Tibial nerve (tissue), 4 donors: ENCODE measurements around the gene SOX30. TPM values are rescaled to one million over a fixed set of nuclear protein-coding genes. Genes with fewer than 3 reads are reported as not detected.

ENCODE experiments used
- DNase-seq, 2 donors: peaks; one replicate each; pipeline ENCODE4 v3.0.0-alpha.2; 2019; ENCODE audit warnings: low spot score in 2 of 2
- H3K27ac ChIP-seq, 4 donors: fragments of 200-600 bp; sonication (generic) in 3 of 4; one replicate each; pipeline ENCODE4 v1.5.1; 2017 to 2019; ENCODE audit warnings: mild to moderate bottlenecking in 1 of 4
- H3K27me3 ChIP-seq, 2 donors: fragments of 200-600 bp; sonication (generic) in 1 of 2; one replicate each; pipeline versions ENCODE4 v1.5.1 to v1.6.0; 2017 to 2019
- H3K36me3 ChIP-seq, 3 donors: fragments of 200-600 bp; sonication (generic); one replicate each; pipeline ENCODE4 v1.5.1; 2018 to 2019
- H3K4me1 ChIP-seq, 4 donors: fragments of 200-600 bp; sonication (generic) in 3 of 4; one replicate each; pipeline ENCODE4 v1.5.1; 2017 to 2019
- H3K4me3 ChIP-seq, 4 donors: fragments of 200-600 bp; sonication (generic) in 3 of 4; one replicate each; pipeline ENCODE4 v1.5.1; 2017 to 2019; ENCODE audit warnings: mild to moderate bottlenecking in 1 of 4, moderate library complexity in 1 of 4
- H3K9me3 ChIP-seq, 4 donors: fragments of 200-600 bp; sonication (generic) in 3 of 4; one replicate each; pipeline ENCODE4 v1.5.1; 2017 to 2019
- CTCF ChIP-seq, 5 experiments: fragments of 200-600 bp in 3 of 5; fragments of 450-650 bp in 2 of 5; sonication (generic) in 3 of 5; IDR thresholded peaks; one replicate each; pipeline ENCODE4 v1.5.1; 2016 to 2019; ENCODE audit warnings: antibody characterized with exemption in 5 of 5, mild to moderate bottlenecking in 3 of 5, moderate library complexity in 2 of 5
- EP300 ChIP-seq, 2 donors: sonication (generic); formaldehyde crosslinking; IDR thresholded peaks; one replicate each; pipeline ENCODE4 v1.6.1; 2017; ENCODE audit warnings: antibody characterized with exemption in 2 of 2, mild to moderate bottlenecking in 1 of 2
- POLR2A ChIP-seq, 2 donors: fragments of 450-650 bp; IDR thresholded peaks; one replicate each; pipeline ENCODE4 v1.6.1; 2017; ENCODE audit warnings: antibody characterized with exemption in 2 of 2, mild to moderate bottlenecking in 2 of 2, moderate library complexity in 2 of 2
- WGBS, 2 donors: methylation state at CpG; one replicate each; pipeline ENCODE4 v1.1.5; 2018; 5-methylcytosine and 5-hydroxymethylcytosine counted together
- total RNA-seq, 4 donors: library from RNA; depleted of rRNA; stranded (reverse); fragments of >200 nt; gene quantifications; one replicate each; pipeline ENCODE4 v1.1.0, GENCODE V29; 2016

Gene SOX30
- total RNA-seq, 4 donors from 2014 or later: 0.20 TPM; not detected in 3

- Histone ChIP-seq H3K36me3 (no peaks in the 10 kb centered on the region), H3K27me3 (no peaks in the 10 kb centered on the region), H3K4me3 (no peak overlapping the region), H3K4me1 (no peaks in the 10 kb centered on the region), H3K9me3 (no peaks in the 10 kb centered on the region), H3K27ac (no peak overlapping the region)
- 83 to 85% methylated on average over 10 to 11 of the region's 11 CpGs for WGBS, 2 donors
- TF ChIP-seq CTCF (IDR thresholded peaks at IDR 0.05) (no peak), POLR2A (IDR thresholded peaks at IDR 0.05) (no peak), EP300 (IDR thresholded peaks at IDR 0.05) (no peak)
- DNase-seq: no peak
These were observed 38.6 kb downstream of the SOX30 start for GRCh38 chr5:157613385-157614245.

GRCh38 chr5:157612581-157612980, 39.7 kb downstream of the SOX30 start:
- TF ChIP-seq POLR2A (IDR thresholded peaks at IDR 0.05): no peak
- no peak for TF ChIP-seq EP300 (IDR thresholded peaks at IDR 0.05)
- no peak for TF ChIP-seq CTCF (IDR thresholded peaks at IDR 0.05)
- no peak overlapping the region for H3K4me3 ChIP-seq
- no peak for DNase-seq
- H3K36me3 ChIP-seq: no peaks in the 10 kb centered on the region
- H3K27me3 ChIP-seq: no peaks in the 10 kb centered on the region
- no peaks in the 10 kb centered on the region for H3K4me1 ChIP-seq
- H3K27ac ChIP-seq: no peak overlapping the region
- no peaks in the 10 kb centered on the region for H3K9me3 ChIP-seq
- whole genome bisulfite sequencing, 2 donors: 87 to 90% methylated on average over 5 of the region's 5 CpGs

- no peaks in the 10 kb centered on the region for H3K4me1 ChIP-seq
- no peaks in the 10 kb centered on the region for H3K9me3 ChIP-seq
- TF ChIP-seq EP300 (IDR thresholded peaks at IDR 0.05): no peak
- H3K27me3 ChIP-seq: no peaks in the 10 kb centered on the region
- 67 to 71% methylated on average over 10 of the region's 10 CpGs for WGBS, 2 donors
- no peak overlapping the region for H3K4me3 ChIP-seq
- H3K27ac ChIP-seq: no peak overlapping the region
- no peaks in the 10 kb centered on the region for H3K36me3 ChIP-seq
- DNase-seq: no peak
These were observed 40.4 kb downstream of the SOX30 start for GRCh38 chr5:157611571-157612476.

- 84 to 93% methylated on average over 5 of the region's 5 CpGs for WGBS, 2 donors
- Histone ChIP-seq H3K36me3 (no peaks in the 10 kb centered on the region), H3K27me3 (no peaks in the 10 kb centered on the region), H3K4me1 (no peaks in the 10 kb centered on the region), H3K4me3 (no peak overlapping the region), H3K27ac (no peak overlapping the region), H3K9me3 (no peaks in the 10 kb centered on the region)
- no peak for TF ChIP-seq POLR2A (IDR thresholded peaks at IDR 0.05)
- no peak for TF ChIP-seq CTCF (IDR thresholded peaks at IDR 0.05)
- TF ChIP-seq EP300 (IDR thresholded peaks at IDR 0.05): no peak
- no peak for DNase-seq
These were observed 41.2 kb downstream of the SOX30 start for GRCh38 chr5:157610990-157611389.

- no peaks in the 10 kb centered on the region for H3K27me3 ChIP-seq
- H3K4me3 ChIP-seq: no peak overlapping the region
These were observed 43.2 kb downstream of the SOX30 start for GRCh38 chr5:157608972-157609565.

More at GRCh38 chr5:157608972-157609565, 43.2 kb downstream of the SOX30 start:
- H3K27ac ChIP-seq: no peak overlapping the region
- TF ChIP-seq EP300 (IDR thresholded peaks at IDR 0.05): no peak
- no peak for TF ChIP-seq POLR2A (IDR thresholded peaks at IDR 0.05)
- TF ChIP-seq CTCF (IDR thresholded peaks at IDR 0.05): no peak
- DNase-seq: no peak
- no peaks in the 10 kb centered on the region for H3K9me3 ChIP-seq
- H3K4me1 ChIP-seq: no peaks in the 10 kb centered on the region
- 61 to 62% methylated on average over 8 of the region's 8 CpGs for WGBS, 2 donors
- no peaks in the 10 kb centered on the region for H3K36me3 ChIP-seq
